DMS79 treated with DMSO at 0.1 percent for 48 hours (cell line): ENCODE results near the gene IL36G.

ENCODE experiments used
- DNase-seq: peaks from one replicate; lab custom pipeline; 2025; lab: John Stamatoyannopoulos, UW

The IL36G gene

GRCh38 chr2:112972423-112973086 lies 5.3 kb upstream of the IL36G start:
- no peak for DNase-seq

- no peak for DNase-seq
Observed at GRCh38 chr2:112973156-112973555, 4.7 kb upstream of the IL36G start.

GRCh38 chr2:112979731-112980130 lies 1.9 kb downstream of the IL36G start:
- DNase-seq, result no peak

- DNase-seq, result no peak
Observed at GRCh38 chr2:112980537-112980936, 2.7 kb downstream of the IL36G start.

- no peak for DNase-seq
Observed at GRCh38 chr2:112985090-112985489, 7.3 kb downstream of the IL36G start.

- no peak for DNase-seq
Observed at GRCh38 chr2:112989611-112990010, 11.8 kb downstream of the IL36G start.

- DNase-seq, result no peak
Observed at GRCh38 chr2:112993831-112994230, 16.0 kb downstream of the IL36G start.

DNA sequence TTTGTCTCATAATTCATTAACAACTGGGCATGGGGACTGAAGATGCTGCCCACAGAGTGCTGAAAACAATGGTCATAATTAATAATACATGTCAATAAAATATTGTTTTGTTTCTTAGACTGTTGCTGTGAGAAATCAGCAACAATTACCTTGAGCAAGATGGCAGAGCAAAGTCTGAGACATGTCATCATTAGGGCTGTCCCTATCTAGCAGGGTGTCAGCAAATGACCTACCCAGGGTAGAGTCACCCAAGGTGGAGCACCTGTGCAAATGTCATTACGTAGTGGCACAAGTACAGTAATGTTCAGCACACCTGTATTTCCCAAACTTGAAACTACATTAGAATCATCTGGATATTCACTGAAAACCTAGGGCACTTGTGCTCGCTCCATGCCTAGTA lies 16.8 kb downstream of the IL36G start:
- no peak for DNase-seq

DNA sequence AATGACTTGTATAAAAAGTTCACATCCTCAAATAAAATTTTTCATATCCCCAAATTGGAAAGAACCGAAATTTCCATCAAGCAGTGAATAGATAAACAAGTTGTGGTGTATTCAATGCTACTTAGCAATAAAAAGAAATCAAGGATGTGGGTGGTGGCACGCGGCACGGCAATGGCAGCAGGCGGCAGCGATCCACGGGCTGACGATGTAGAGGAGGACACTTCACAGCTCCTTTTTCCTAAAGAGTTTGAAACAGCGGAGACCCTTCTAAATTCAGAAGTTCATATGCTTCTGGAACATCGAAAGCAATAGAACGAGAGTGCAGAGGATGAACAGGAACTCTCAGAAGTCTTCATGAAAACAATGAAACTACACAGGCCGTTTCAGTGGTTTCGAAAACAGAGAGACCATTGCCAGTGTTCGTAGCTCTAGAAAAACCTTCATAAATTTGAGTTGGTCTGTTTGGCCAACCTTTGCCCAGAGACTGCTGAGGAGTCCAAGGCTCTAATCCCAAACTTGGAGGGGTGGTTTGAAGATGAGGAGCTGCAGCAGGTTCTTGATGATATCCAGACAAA lies 17.6 kb downstream of the IL36G start:
- DNase-seq, result no peak

- DNase-seq, result no peak
Observed at GRCh38 chr2:112996635-112997034, 18.8 kb downstream of the IL36G start.

DNA sequence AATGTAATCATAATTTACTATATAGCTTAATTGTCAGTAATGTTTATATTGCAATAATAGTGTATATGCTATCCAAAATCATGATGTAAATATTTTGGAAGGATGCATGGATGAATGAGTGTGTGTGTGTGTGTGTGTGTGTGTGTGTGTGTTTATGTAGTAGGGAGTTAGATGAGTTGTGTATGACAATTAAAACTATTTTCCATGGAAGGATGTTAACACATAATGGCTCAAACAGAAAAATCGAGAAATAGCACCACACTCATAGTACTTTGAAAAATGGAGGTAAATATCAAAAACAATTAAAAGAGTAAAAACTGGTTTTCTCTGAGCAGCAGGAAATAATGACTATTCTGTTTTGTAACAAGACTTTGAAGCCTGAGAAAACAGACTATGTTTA lies 19.3 kb downstream of the IL36G start:
- DNase-seq, result no peak

DNA sequence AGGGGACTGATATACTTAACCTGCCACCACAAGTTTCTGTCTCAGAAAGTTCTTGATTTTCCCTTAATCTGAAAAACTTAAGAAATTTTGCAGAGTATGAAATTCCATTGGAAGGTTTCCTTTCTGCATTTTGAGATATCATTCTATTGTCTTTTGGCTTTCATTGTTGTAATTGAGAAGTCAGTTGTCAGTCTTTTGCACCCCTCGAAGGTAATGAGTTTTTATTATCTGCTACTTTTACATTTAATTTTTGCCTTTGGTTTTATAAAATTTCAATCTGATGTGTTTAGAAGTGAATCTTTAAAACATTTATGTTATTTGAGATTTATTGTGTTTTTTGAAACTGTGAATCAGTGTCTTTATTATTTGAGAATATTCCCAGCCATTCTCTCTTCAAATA lies 22.6 kb downstream of the IL36G start:
- no peak for DNase-seq

GRCh38 chr2:113002677-113003076 lies 24.9 kb downstream of the IL36G start:
- DNase-seq, result no peak

GRCh38 chr2:113005030-113005509 lies 27.3 kb downstream of the IL36G start, which contains the start of gene IL36A:
Gene IL36A (plus strand): TSS chr2:113005459. CDS start chr2:113005872, 413 bp downstream.
- DNase-seq, result no peak

GRCh38 chr2:113007250-113007649 lies 29.4 kb downstream of the IL36G start:
- no peak for DNase-seq

DNA sequence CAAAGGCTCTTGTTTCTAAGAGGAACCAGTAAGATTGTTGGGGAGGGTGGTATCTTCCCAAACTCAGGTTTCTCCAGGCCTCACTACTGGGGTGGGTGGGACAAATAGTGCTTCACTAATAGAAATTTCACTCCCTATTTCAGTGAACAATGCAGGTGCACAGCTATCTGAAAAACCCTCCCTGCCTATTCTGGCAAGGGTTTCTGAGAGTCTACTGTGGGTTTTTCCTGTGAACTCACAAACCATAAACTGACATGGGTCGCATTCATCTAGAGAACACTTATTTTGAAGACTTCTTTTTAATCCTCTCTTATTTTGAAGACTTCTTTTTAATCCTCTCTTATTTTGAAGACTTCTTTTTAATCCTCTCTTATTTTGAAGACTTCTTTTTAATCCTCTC lies 31.8 kb downstream of the IL36G start:
- no peak for DNase-seq

- no peak for DNase-seq
Observed at GRCh38 chr2:113010088-113010487, 32.3 kb downstream of the IL36G start.

- DNase-seq, result no peak
Observed at GRCh38 chr2:113011108-113011507, 33.3 kb downstream of the IL36G start.

GRCh38 chr2:113012436-113013335 lies 34.9 kb downstream of the IL36G start:
- no peak for DNase-seq

GRCh38 chr2:113013336-113013661 lies 35.5 kb downstream of the IL36G start:
- no peak for DNase-seq

- DNase-seq, result no peak
Observed at GRCh38 chr2:113014067-113014466, 36.3 kb downstream of the IL36G start.

- DNase-seq, result no peak
Observed at GRCh38 chr2:113015042-113015441, 37.2 kb downstream of the IL36G start.

GRCh38 chr2:113015655-113016054 lies 37.8 kb downstream of the IL36G start:
- no peak for DNase-seq
